SK-N-SH treated with all-trans-retinoic acid at 6 μM for 48 hours (cell line): ENCODE results near the gene PCDHGB3.

Experiments
- ATAC-seq: fragments of 200-7000 bp; cut with Tn5 transposase; 3 replicates; pipeline ENCODE4 v1.9.1; 2020; ENCODE audit warnings: mild to moderate bottlenecking, moderate library complexity
- ARNTL ChIP-seq: fragments of 450-650 bp; formaldehyde crosslinking; IDR thresholded peaks from 2 replicates; pipeline ENCODE4 v1.5.0; 2020; ENCODE audit warnings: low read depth, mild to moderate bottlenecking, moderate library complexity, borderline replicate concordance
- BACH2 ChIP-seq: fragments of 250-450 bp; sonication (Bioruptor Pico); IDR thresholded peaks from 2 replicates; pipeline ENCODE4 v1.9.0; 2021; ENCODE audit warnings: mild to moderate bottlenecking, borderline replicate concordance
- CREB5 ChIP-seq: fragments of 250-450 bp; sonication (Bioruptor Pico); IDR thresholded peaks from 2 replicates; pipeline ENCODE4 v1.5.1; 2020; ENCODE audit warnings: low read depth, mild to moderate bottlenecking, moderate library complexity
- CSRNP3 ChIP-seq: fragments of 250-450 bp; sonication (Bioruptor Pico); IDR thresholded peaks from 2 replicates; pipeline ENCODE4 v1.5.1; 2021; ENCODE audit warnings: mild to moderate bottlenecking, moderate library complexity
- ESRRG ChIP-seq: fragments of 250-450 bp; sonication (Bioruptor Pico); IDR thresholded peaks from 2 replicates; pipeline ENCODE4 v1.6.1; 2021; ENCODE audit warnings: mild to moderate bottlenecking
- GLIS3 ChIP-seq: fragments of 250-450 bp; sonication (Bioruptor Pico); IDR thresholded peaks from 2 replicates; pipeline ENCODE4 v1.5.0; 2020; ENCODE audit warnings: mild to moderate bottlenecking, moderate library complexity
- ISL1 ChIP-seq: fragments of 250-450 bp; sonication (Bioruptor Pico); IDR thresholded peaks from 2 replicates; pipeline ENCODE4 v2.1.2; 2022; ENCODE audit warnings: mild to moderate bottlenecking, moderate library complexity
- OSR1 ChIP-seq: fragments of 250-450 bp; sonication (Bioruptor Pico); IDR thresholded peaks from 2 replicates; pipeline ENCODE4 v1.8.0; 2022; ENCODE audit warnings: moderate library complexity, mild to moderate bottlenecking, inconsistent platforms
- POU6F1 ChIP-seq: fragments of 250-450 bp; sonication (Bioruptor Pico); IDR thresholded peaks from 2 replicates; pipeline ENCODE4 v1.8.0; 2021; ENCODE audit warnings: low read depth, mild to moderate bottlenecking, moderate library complexity, borderline replicate concordance
- RARB ChIP-seq: fragments of 250-450 bp; sonication (Bioruptor Pico); IDR thresholded peaks from 2 replicates; pipeline ENCODE4 v1.8.0; 2021; ENCODE audit warnings: mild to moderate bottlenecking, moderate library complexity
- SNAI2 ChIP-seq: fragments of 250-450 bp; sonication (Bioruptor Pico); IDR thresholded peaks from 2 replicates; pipeline ENCODE4 v1.5.0; 2020; ENCODE audit warnings: mild to moderate bottlenecking, moderate library complexity
- TOX ChIP-seq: fragments of 250-450 bp; sonication (Bioruptor Pico); IDR thresholded peaks from 2 replicates; pipeline ENCODE4 v1.8.0; 2021; ENCODE audit warnings: mild to moderate bottlenecking, moderate library complexity, borderline replicate concordance
- TSHZ2 ChIP-seq: fragments of 250-450 bp; sonication (Bioruptor Pico); IDR thresholded peaks from 2 replicates; pipeline ENCODE4 v1.5.0; 2020; ENCODE audit warnings: mild to moderate bottlenecking, moderate library complexity
- ZFP3 ChIP-seq: fragments of 250-450 bp; sonication (Bioruptor Pico); IDR thresholded peaks from 2 replicates; pipeline ENCODE4 v1.5.0; 2020; ENCODE audit warnings: mild to moderate bottlenecking, moderate library complexity
- ZFP30 ChIP-seq: fragments of 450-650 bp; formaldehyde crosslinking; IDR thresholded peaks from 2 replicates; pipeline ENCODE4 v1.5.0; 2022; ENCODE audit warnings: mild to moderate bottlenecking, moderate library complexity
- ZNF70 ChIP-seq: fragments of 450-650 bp; formaldehyde crosslinking; IDR thresholded peaks from 2 replicates; pipeline ENCODE4 v1.5.0; 2020; ENCODE audit warnings: mild to moderate bottlenecking, moderate library complexity
- ZNF8 ChIP-seq: fragments of 450-650 bp; formaldehyde crosslinking; IDR thresholded peaks from 2 replicates; pipeline ENCODE4 v1.5.0; 2020; ENCODE audit warnings: mild to moderate bottlenecking, moderate library complexity

Gene PCDHGB3

GRCh38 chr5:141366016-141366896, 3.8 kb upstream of the PCDHGB3 start (continued):
- TF ChIP-seq ZFP30 (CRISPR knock-in tag): no peak
- no peak for TF ChIP-seq ISL1

- TF ChIP-seq TOX (CRISPR knock-in tag) (no peak), CSRNP3 (CRISPR knock-in tag) (no peak), ISL1 (no peak), ZNF8 (no peak), GLIS3 (CRISPR knock-in tag) (no peak), SNAI2 (no peak), CREB5 (CRISPR knock-in tag) (no peak), ARNTL (no peak), POU6F1 (CRISPR knock-in tag) (no peak), RARB (CRISPR knock-in tag) (no peak), ZNF70 (no peak)
- TF ChIP-seq, all 23 proteins: peak for 0
- ATAC-seq: no peak
Observed at GRCh38 chr5:141371572-141372475, 1.8 kb downstream of the PCDHGB3 start.

- ATAC-seq: no peak
- TF ChIP-seq ZFP30 (CRISPR knock-in tag) (no peak), ZNF70 (no peak), BACH2 (CRISPR knock-in tag) (no peak), OSR1 (CRISPR knock-in tag) (no peak), RARB (CRISPR knock-in tag) (no peak), TSHZ2 (CRISPR knock-in tag) (no peak), ZFP3 (CRISPR knock-in tag) (no peak), CREB5 (CRISPR knock-in tag) (no peak), TOX (CRISPR knock-in tag) (no peak), CSRNP3 (CRISPR knock-in tag) (no peak), ESRRG (CRISPR knock-in tag) (no peak)
- TF ChIP-seq, all 23 proteins: peak for 0
Observed at GRCh38 chr5:141373673-141374317, 3.8 kb downstream of the PCDHGB3 start, which contains the start of gene PCDHGA6. PCDHGA6 (plus strand) TSS chr5:141373891; CDS start chr5:141374084, 193 bp downstream.
